Kidney (tissue), 14 donors: Measurements from ENCODE around the gene EIF2A. TPM values are rescaled to one million over a fixed set of nuclear protein-coding genes. Genes with fewer than 3 reads are reported as not detected.

ENCODE experiments used
- DNase-seq, 5 donors: peaks; one replicate each; pipeline ENCODE4 v3.0.0-alpha.2; 2013 to 2020
- FAIRE-seq: peaks from 2 replicates; lab custom pipeline; 2012; peaks lifted over from hg19 to GRCh38; lab: Jason Lieb, UNC
- H3K27ac ChIP-seq, 2 donors: one replicate each; pipeline ENCODE4 v1.7.0; 2013; ENCODE audit warnings: low read depth in 2 of 2, low read length in 2 of 2, inconsistent platforms in 1 of 2
- H3K27me3 ChIP-seq: one replicate; pipeline ENCODE4 v1.7.1; 2013; ENCODE audit warnings: low read length, inconsistent platforms; ENCODE audit not compliant: control insufficient read depth, insufficient read depth
- H3K36me3 ChIP-seq, 3 donors: one replicate each; pipeline versions ENCODE4 v1.7.0 to v1.7.1; 2013; ENCODE audit warnings: low read length in 3 of 3, control low read depth in 1 of 3, inconsistent platforms in 1 of 3; ENCODE audit not compliant: insufficient read depth in 3 of 3, control insufficient read depth in 2 of 3
- H3K4me1 ChIP-seq, 3 donors: one replicate each; pipeline versions ENCODE4 v1.7.0 to v1.7.1; 2013; ENCODE audit warnings: low read length in 3 of 3, inconsistent platforms in 1 of 3, low read depth in 1 of 3; ENCODE audit not compliant: control insufficient read depth in 2 of 3, insufficient read depth in 2 of 3
- H3K4me3 ChIP-seq, 3 donors: one replicate each; pipeline versions ENCODE4 v1.7.0 to v1.8.1; 2013; ENCODE audit warnings: low read length in 3 of 3, control low read depth in 1 of 3, inconsistent platforms in 1 of 3
- H3K9ac ChIP-seq, 3 donors: one replicate each; pipeline versions ENCODE4 v1.7.0 to v1.7.1; 2013; ENCODE audit warnings: low read length in 3 of 3, control low read depth in 1 of 3, inconsistent platforms in 1 of 3
- H3K9me3 ChIP-seq, 3 donors: one replicate each; pipeline versions ENCODE4 v1.7.0 to v1.7.1; 2013; ENCODE audit warnings: low read length in 3 of 3, control low read depth in 1 of 3, inconsistent platforms in 1 of 3; ENCODE audit not compliant: control insufficient read depth in 2 of 3, insufficient read depth in 1 of 3
- intact Hi-C: fragments of 100-400 bp; cut with DNase I; formaldehyde crosslinking; loops from one replicate; pipeline ENCODE4 v1.11.1; 2022
- polyA plus RNA-seq: library from polyadenylated mRNA; stranded (reverse); fragments of 350-450 nt; fragmentation: Illumina TruSeq; extraction: RNeasy Lipid Tissue Mini Kit (QIAGEN cat#74804); gene quantifications from one replicate; pipeline ENCODE4 v1.2.3, GENCODE V29; 2014; ENCODE audit warnings: low read depth, low replicate concordance; ENCODE audit not compliant: insufficient read depth
- total RNA-seq: library from RNA; stranded (reverse); fragmentation: NEBNext Ultra II Directional; extraction: Animal tissue kit (Norgen Biotek cat#: 25700); gene quantifications from one replicate; pipeline ENCODE4 v1.2.1, GENCODE V29; 2021
- TF ChIP-seq, protein P1 (sequence below): IDR thresholded peaks from 3 replicates; pipeline ENCODE4 v1.5.1; 2012; ENCODE audit warnings: mild to moderate bottlenecking, moderate library complexity, borderline replicate concordance; ENCODE audit not compliant: insufficient read depth; ENCODE audit errors: extremely low read depth
- donor health status: control.
- donor health status: control.
- donor health status: control.
- donor health status: control.
- donor health status: control.
- donor health status: DM: yes; HTN: yes; CAD: no.
- donor health status: Normal renal cell carcinoma (clear cell type).

The EIF2A gene
- total and polyA plus RNA-seq, 2 donors from 2014 or later, result 48.2 to 70.5 TPM

GRCh38 chr3:150535204-150535603, 11.4 kb upstream of the EIF2A start:
- H3K27me3 ChIP-seq, result no peaks in the 10 kb centered on the region
- no peak for DNase-seq
- H3K4me1 ChIP-seq, result no peaks in the 10 kb centered on the region
- H3K9me3 ChIP-seq, result no peaks in the 10 kb centered on the region
- TF ChIP-seq, protein P1, sequence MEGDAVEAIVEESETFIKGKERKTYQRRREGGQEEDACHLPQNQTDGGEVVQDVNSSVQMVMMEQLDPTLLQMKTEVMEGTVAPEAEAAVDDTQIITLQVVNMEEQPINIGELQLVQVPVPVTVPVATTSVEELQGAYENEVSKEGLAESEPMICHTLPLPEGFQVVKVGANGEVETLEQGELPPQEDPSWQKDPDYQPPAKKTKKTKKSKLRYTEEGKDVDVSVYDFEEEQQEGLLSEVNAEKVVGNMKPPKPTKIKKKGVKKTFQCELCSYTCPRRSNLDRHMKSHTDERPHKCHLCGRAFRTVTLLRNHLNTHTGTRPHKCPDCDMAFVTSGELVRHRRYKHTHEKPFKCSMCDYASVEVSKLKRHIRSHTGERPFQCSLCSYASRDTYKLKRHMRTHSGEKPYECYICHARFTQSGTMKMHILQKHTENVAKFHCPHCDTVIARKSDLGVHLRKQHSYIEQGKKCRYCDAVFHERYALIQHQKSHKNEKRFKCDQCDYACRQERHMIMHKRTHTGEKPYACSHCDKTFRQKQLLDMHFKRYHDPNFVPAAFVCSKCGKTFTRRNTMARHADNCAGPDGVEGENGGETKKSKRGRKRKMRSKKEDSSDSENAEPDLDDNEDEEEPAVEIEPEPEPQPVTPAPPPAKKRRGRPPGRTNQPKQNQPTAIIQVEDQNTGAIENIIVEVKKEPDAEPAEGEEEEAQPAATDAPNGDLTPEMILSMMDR, result no peak
- H3K9ac ChIP-seq, result no peak overlapping the region
- no peak overlapping the region for H3K27ac ChIP-seq
- no peak for FAIRE-seq
- intact Hi-C loops, result no loop called here
- no peak overlapping the region for H3K4me3 ChIP-seq
- no peaks in the 10 kb centered on the region for H3K36me3 ChIP-seq

GRCh38 chr3:150538324-150539208, 8.0 kb upstream of the EIF2A start:
- H3K27ac ChIP-seq, result no peak overlapping the region
- H3K4me1 ChIP-seq, result no peaks in the 10 kb centered on the region
- H3K27me3 ChIP-seq, result no peaks in the 10 kb centered on the region
- intact Hi-C loops, result no loop called here
- TF ChIP-seq, protein P1, result no peak
- FAIRE-seq, result no peak
- H3K9ac ChIP-seq, result no peak overlapping the region
- no peak for DNase-seq
- H3K9me3 ChIP-seq, result no peaks in the 10 kb centered on the region
- no peak overlapping the region for H3K4me3 ChIP-seq
- peaks cover 0 to 11% (median 0%) of the 10 kb centered on the region in 3 donors for H3K36me3 ChIP-seq

DNA sequence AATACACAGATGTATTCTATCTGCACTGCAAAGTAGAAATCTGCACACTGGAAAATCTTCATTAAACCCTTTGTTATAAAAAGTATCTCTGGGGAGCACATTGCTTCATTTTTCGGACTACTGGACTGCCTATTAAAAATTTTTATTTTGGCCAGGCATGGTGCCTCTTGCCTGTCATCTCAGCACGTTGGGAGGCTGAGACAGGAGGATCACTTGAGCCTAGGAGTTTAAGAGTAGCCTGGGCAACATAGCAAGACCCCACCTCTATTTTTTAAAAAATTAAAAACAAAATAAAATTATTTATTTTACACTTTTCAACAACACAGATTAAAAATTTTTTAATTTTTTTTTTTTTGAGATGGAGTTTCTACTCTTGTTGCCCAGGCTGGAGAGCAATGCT, 6.3 kb upstream of the EIF2A start:
- H3K27ac ChIP-seq, result no peak overlapping the region
- no peak for FAIRE-seq
- peaks cover 3 to 10% (median 5%) of the 10 kb centered on the region in 3 donors for H3K4me1 ChIP-seq
- intact Hi-C loops, result no loop called here
- TF ChIP-seq, protein P1, result no peak
- no peak overlapping the region for H3K4me3 ChIP-seq
- H3K27me3 ChIP-seq, result no peaks in the 10 kb centered on the region
- no peak for DNase-seq
- no peak overlapping the region for H3K9ac ChIP-seq
- H3K9me3 ChIP-seq, result no peaks in the 10 kb centered on the region
- peaks cover 3 to 11% (median 5%) of the 10 kb centered on the region in 3 donors for H3K36me3 ChIP-seq
